Left lung (tissue), 10 donors: ENCODE measurements around the gene ZBTB42. TPM values are rescaled to one million over a fixed set of nuclear protein-coding genes. Genes with fewer than 3 reads are reported as not detected.
A peak's percentile ranks its signal among the peaks of the same experiment; 100 is the strongest.

ENCODE experiments used
- ATAC-seq: fragments of 200-7000 bp; cut with Tn5 transposase; one replicate; pipeline ENCODE4 v1.9.1; 2020; ENCODE audit warnings: moderate library complexity
- DNase-seq, 4 donors: peaks; one replicate each; pipeline ENCODE4 v3.0.0-alpha.2; 2013 to 2020
- H3K27ac ChIP-seq, 2 donors: fragments of 200-600 bp; sonication (generic) in 1 of 2; one replicate each; pipeline versions ENCODE4 v1.5.0 to v1.8.0; 2020 to 2021
- H3K27me3 ChIP-seq, 2 donors: fragments of 200-600 bp; sonication (generic) in 1 of 2; one replicate each; pipeline versions ENCODE4 v1.5.0 to v1.8.0; 2020 to 2021
- H3K36me3 ChIP-seq, 2 donors: fragments of 200-600 bp; sonication (generic) in 1 of 2; one replicate each; pipeline versions ENCODE4 v1.5.0 to v1.8.0; 2020 to 2021
- H3K4me1 ChIP-seq, 2 donors: fragments of 200-600 bp; one replicate each; pipeline ENCODE4 v1.8.0; 2021
- H3K4me3 ChIP-seq, 2 donors: fragments of 200-600 bp; sonication (generic) in 1 of 2; one replicate each; pipeline versions ENCODE4 v1.5.0 to v1.8.0; 2020 to 2021; ENCODE audit warnings: mild to moderate bottlenecking in 1 of 2
- H3K9me3 ChIP-seq, 2 donors: fragments of 200-600 bp; sonication (generic) in 1 of 2; one replicate each; pipeline versions ENCODE4 v1.5.0 to v1.8.0; 2020 to 2021
- CTCF ChIP-seq, 2 donors: fragments of 200-600 bp; sonication (generic) in 1 of 2; IDR thresholded peaks; one replicate each; pipeline versions ENCODE4 v1.5.0 to v1.8.0; 2021; ENCODE audit warnings: antibody characterized with exemption in 2 of 2
- intact Hi-C, 2 donors: fragments of 100-400 bp; cut with DNase I; formaldehyde crosslinking; loops; one replicate each; pipeline versions ENCODE4 v1.11.2 to v1.14.2; 2022
- polyA plus RNA-seq, 6 donors: library from polyadenylated mRNA; unstranded; fragments of 120-200 nt; gene quantifications; one replicate each; pipeline ENCODE4 v1.2.1, GENCODE V29; 2013; ENCODE audit not compliant: insufficient read length in 6 of 6
- total RNA-seq, 2 donors: library from RNA; stranded (reverse); fragmentation: NEBNext Ultra II Directional; extraction: Animal tissue kit (Norgen Biotek cat#: 25700); gene quantifications; one replicate each; pipeline ENCODE4 v1.2.1, GENCODE V29; 2021
- donor health status: DM: no; HTN: yes; CAD: no.
- donor health status: DM: no; HTN: no; CAD: no.

The ZBTB42 gene
- total and polyA plus RNA-seq, 8 donors: 5.8 to 12.1 (median 9.3) TPM

- no peak overlapping the region for H3K4me3 ChIP-seq
- peaks cover 0 to 50% of the 10 kb centered on the region in 2 donors for H3K36me3 ChIP-seq
- intact Hi-C loops: no loop called here
- peaks cover 13 to 32% of the 10 kb centered on the region in 2 donors for H3K4me1 ChIP-seq
- DNase-seq (peak in 1 of 4 donors; percentile 75), ATAC-seq (no peak)
- no peak for TF ChIP-seq CTCF (IDR thresholded peaks at IDR 0.05)
- no peak overlapping the region for H3K27ac ChIP-seq
- H3K9me3 ChIP-seq: no peaks in the 10 kb centered on the region
- H3K27me3 ChIP-seq: no peaks in the 10 kb centered on the region
Measured at GRCh38 chr14:104782086-104782807, 18.7 kb upstream of the ZBTB42 start.

- no peak overlapping the region for H3K27ac ChIP-seq
- DNase-seq (peak in 1 of 4 donors; percentile 74), ATAC-seq (no peak)
- H3K4me3 ChIP-seq: no peak overlapping the region
- H3K27me3 ChIP-seq: no peaks in the 10 kb centered on the region
- no peak for TF ChIP-seq CTCF (IDR thresholded peaks at IDR 0.05)
- H3K9me3 ChIP-seq: no peaks in the 10 kb centered on the region
- intact Hi-C loops: no loop called here
- H3K4me1 ChIP-seq: peaks cover 16 to 38% of the 10 kb centered on the region in 2 donors
- peaks cover 0 to 51% of the 10 kb centered on the region in 2 donors for H3K36me3 ChIP-seq
Measured at GRCh38 chr14:104782808-104783139, 18.1 kb upstream of the ZBTB42 start.

- no peak overlapping the region for H3K4me3 ChIP-seq
- intact Hi-C loops: no loop called here
- no peak overlapping the region for H3K27ac ChIP-seq
- H3K36me3 ChIP-seq: peaks cover 0 to 53% of the 10 kb centered on the region in 2 donors
- no peaks in the 10 kb centered on the region for H3K27me3 ChIP-seq
- peaks cover 20 to 47% of the 10 kb centered on the region in 2 donors for H3K4me1 ChIP-seq
- ATAC-seq (no peak), DNase-seq (peak in 1 of 4 donors; percentile 72)
- no peak for TF ChIP-seq CTCF (IDR thresholded peaks at IDR 0.05)
- no peaks in the 10 kb centered on the region for H3K9me3 ChIP-seq
Measured at GRCh38 chr14:104783484-104784217, 17.2 kb upstream of the ZBTB42 start.

- Histone ChIP-seq H3K4me3 (no peak overlapping the region), H3K27me3 (no peaks in the 10 kb centered on the region), H3K4me1 (peaks cover 20 to 52% of the 10 kb centered on the region in 2 donors), H3K36me3 (peaks cover 0 to 53% of the 10 kb centered on the region in 2 donors), H3K9me3 (no peaks in the 10 kb centered on the region), H3K27ac (no peak overlapping the region)
- intact Hi-C loops: no loop called here
- no peak for TF ChIP-seq CTCF (IDR thresholded peaks at IDR 0.05)
- ATAC-seq (no peak), DNase-seq (peak in 1 of 4 donors; percentile 66)
Measured at GRCh38 chr14:104784218-104784568, 16.7 kb upstream of the ZBTB42 start.
